Muscle of back (tissue), 11 donors: Measurements from ENCODE around the gene CALML4. TPM values are rescaled to one million over a fixed set of nuclear protein-coding genes. Genes with fewer than 3 reads are reported as not detected.
"Not testable (repeated sequence)": the region's sequence is repeated elsewhere in the genome, so short reads cannot be mapped to it uniquely, and the experiment has no call there.

Source experiments
- DNase-seq, 3 donors: peaks; one replicate each; pipeline versions ENCODE4 v3.0.0 to v3.0.0-alpha.2; 2013
- polyA plus RNA-seq, 10 donors: library from polyadenylated mRNA; unstranded; fragments of 120-200 nt; gene quantifications; one replicate each; pipeline ENCODE4 v1.2.1, GENCODE V29; 2013; ENCODE audit not compliant: insufficient read length in 10 of 10

The CALML4 gene
- polyA plus RNA-seq, 10 donors: 6.0 to 9.3 (median 7.3) TPM

DNA sequence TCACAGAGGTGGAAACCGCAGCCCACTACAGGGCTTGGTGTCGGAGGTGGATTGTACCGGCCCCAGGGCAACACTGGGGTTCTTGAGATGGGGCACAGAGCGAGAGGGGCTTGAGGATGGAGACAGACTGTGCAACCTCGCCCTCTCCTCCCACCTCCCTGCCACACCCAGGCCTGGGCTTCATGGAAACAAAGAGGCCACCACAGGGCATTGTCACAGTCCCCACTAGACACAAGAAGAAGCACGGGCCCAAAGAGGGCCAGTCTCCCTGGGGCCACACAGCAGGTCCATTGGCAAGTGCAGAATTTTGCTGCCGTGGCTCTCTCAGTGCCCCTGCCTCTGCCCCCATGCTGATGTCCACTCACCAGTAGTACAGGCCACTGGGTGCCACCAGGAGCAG is 4.1 kb upstream of the CALML4 start:
- no peak for DNase-seq

DNA sequence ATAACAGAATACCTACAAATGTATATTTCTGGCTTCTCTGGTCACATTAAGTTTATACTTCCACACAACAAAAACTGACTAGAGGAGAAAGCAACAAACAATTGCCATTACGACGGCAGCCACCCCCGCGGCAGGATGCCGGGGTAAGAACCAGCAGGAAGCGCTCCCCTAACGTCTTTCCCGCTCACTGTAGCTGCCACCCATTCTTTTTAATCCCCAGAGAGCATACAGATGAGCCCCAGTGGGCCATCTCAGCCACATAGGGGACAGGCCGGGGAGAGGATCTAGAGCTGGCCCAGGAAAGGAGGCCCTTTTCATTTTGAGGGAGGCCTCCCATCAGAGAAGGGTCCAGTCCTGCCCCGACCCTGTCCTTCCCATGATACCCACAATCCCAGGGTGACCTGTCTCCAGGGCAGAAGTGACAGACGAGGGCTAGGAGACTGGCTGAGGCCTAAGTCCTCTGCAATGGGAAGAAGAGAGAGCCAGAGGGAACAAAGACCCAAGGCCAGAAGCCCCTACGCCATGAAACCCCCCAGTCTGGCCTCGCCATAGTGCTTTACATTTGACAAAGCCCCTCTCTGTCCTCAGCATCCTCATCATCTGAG is 3.6 kb upstream of the CALML4 start:
- DNase-seq: no peak

DNA sequence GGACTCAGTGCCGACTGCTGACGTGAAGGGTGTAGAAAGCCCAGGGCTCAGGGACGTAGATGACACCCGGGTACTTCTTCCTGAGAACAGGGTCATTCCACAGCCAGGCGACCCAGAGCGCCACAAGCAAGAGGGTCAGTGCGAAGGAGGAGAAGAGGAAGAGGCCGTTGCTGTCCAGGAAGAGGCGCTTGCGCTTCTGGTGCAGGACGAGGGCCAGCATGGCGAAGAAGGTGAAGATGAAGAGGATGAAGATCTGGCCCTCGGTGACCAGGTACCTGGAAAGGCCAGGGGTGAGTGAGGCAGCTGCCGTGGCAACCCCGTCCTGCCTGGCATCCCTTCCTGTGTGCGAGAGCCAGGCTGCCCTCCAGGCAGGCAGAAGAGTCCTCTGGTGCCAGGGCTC is 3.0 kb upstream of the CALML4 start:
- DNase-seq: no peak

DNA sequence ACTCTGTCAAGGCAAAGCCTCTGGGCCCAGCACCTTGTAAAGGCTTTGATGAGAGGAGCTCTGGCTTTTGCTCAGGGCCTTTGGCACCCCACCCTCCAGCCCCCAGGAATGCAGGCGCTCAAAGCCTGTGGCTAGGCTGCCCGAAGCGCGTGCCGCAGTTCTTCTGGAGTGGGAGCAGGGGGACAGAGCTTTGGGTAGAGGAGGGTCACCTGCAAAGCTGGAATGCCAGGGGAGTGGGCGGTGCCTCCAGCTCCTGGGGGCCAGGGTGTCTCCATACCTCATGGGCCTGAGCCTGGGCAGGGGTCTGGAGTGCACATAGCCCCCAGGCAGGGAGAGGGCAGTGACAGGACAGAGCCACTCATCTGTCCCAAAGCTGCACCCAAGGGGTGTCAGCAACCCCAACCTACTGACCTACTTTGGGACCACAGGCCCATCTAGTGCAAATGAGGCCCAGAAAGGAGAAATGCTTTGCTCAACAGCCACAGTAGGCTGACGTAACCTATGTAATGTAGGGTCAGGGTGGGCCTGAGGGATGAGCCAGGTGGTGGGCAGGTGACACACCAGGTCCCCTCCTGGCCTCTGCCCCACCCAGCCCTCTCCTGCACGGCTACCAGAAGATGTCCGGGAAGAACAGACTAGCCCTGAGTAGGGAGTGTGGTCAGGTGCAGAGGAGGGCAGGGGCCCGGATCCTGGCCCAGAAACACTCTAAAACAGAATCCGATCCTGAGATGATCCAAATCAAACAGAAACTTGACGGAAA is 2.2 kb upstream of the CALML4 start:
- no peak for DNase-seq

DNA sequence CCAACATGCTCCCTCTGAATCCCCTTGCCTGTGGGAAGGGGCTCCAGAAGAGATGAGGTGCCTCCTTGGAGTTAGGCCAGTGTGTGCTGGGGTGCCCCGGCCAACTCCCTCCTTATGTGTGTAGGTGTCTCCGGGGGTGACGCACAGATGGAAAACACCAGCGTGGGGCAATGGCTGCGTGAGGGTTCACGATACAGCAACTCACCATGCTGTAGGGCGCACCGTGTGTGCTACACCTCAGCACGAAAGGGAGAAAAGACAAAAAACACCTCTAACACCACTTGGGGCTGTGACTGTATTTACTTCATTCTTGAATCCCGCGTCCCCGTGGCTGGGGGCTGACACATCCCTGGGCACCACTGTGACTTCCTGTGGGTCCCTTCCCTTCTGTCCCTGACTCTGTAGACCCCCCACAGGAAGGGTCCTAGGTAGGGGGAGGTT is 1.6 kb upstream of the CALML4 start:
- no peak for DNase-seq

DNA sequence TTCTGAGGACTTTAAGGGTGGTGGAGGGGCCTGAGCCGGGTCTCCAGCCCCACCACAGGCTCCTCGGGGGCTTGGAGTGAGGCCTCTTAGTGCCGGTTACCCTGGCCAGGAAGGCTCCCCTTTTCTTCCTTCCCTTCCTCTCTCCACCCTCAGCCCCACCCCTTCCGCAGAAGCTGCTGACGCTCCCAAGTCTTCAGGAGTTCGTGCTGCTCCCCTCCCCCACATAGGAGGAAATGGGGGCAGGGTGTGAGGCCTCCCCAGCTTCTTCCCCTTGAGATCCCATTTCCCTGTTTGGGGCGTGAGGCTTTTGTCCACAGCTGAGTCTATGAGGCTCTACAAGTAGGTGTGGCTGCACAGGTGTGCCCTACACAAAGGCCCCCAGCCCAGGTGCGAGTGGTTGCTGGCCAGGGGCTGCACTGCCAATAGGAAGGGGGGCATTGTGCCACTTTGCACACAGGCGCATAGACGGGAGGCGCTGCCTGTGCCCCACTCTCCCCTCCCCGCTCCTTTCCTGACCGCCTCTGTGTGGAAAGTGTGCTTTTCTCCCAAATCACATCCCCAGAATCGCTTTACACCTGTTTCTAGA is 915 bp upstream of the CALML4 start:
- DNase-seq: peak in 2 of 3 donors; percentile 40 to 68

DNA sequence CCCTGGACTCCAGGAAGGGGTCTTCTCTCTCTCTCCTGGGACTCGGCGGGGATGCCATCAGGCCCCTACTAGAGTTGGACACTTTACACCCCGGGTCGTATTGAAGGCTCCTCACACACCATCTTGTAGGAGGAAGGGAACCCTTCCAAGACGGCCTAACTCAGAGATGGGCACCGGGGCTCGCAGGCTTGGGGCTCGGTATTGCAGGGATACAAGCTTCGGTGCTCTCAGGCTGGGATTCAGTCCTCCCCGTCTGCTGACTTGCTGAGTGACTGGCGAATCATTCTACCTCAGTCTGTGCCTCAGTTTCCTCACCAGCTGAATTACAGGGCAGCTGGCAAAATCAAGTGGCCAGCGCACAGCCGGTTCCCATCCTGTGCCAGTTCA is 419 bp upstream of the CALML4 start:
- no peak for DNase-seq

DNA sequence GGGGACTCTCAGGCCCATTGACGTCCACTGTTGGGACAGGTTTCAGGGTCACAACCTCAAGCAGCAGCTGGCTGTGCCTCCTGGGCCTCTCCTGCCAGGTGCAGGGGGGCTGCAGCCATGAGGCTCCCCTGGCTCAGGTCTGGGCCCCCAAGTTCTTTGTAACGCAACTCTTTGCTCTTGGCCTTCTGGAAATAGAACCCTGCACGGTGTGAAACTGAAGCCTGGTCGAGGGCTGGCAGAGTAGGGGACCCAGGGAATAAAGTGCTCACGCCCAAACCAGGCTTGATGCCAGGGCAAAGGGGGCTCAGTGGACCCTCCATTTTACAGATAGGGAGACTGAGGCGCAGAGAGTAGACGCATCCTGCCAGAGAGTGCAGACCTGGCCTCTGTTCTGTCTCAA is 771 bp downstream of the CALML4 start:
- peak in 1 of 3 donors; percentile 7 for DNase-seq

DNA sequence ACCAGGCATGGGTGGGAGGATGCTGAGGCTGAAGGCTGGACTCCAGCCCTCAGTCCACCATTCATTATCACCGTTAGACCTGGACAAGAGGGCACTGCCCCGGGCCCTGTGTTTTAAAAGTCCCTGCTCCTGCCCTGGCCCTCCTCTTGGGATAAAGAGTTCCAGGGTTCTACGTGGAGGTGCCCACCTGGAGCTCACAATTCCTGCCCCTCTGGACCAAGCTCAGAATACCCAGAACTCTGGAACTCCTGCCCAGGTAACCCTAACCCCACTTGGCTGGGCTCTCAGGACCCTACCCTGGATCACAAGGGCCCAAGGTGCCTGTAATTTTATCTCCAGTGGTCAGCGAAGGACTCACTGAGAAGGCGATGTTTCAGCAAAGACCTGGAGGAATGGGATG is 1.2 kb downstream of the CALML4 start:
- no peak for DNase-seq

DNA sequence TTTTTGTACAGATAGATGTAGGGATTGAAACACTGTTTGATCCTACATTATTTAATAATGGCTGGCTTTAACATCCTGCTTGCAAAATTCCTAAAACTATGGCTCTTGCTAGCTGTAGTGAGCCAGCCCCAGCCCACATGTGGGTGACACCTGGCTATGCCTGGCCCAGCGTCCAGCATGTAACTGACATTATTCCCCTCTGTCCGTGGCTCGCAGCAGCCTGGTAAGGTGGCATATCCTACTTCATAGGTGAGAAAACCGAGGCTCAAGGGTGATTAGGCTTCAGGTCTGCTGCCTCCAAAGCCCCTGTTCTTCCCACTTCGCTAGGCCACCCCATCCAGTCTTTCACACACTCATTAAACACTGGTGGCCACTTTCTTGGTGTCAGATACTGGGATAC is 1.6 kb downstream of the CALML4 start:
- DNase-seq: no peak

DNA sequence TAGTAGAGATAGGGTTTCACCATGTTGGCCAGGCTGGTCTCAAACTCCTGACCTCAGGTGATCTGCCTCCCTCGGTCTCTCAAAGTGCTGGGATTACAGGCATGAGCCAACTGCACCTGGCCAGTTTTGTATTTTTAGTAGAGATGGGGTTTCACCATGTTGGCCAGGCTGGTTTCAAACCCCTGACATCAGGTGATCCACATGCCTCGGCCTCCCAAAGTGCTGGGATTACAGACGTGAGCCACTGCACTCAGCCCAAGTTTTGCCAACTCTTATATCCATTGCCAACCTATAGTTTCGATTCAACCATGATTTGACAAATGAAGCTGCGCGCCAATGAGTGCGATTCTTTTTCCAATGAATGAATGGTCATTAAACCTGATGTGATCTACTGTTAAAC is 2.1 kb downstream of the CALML4 start:
- DNase-seq: not testable (repeated sequence)

DNA sequence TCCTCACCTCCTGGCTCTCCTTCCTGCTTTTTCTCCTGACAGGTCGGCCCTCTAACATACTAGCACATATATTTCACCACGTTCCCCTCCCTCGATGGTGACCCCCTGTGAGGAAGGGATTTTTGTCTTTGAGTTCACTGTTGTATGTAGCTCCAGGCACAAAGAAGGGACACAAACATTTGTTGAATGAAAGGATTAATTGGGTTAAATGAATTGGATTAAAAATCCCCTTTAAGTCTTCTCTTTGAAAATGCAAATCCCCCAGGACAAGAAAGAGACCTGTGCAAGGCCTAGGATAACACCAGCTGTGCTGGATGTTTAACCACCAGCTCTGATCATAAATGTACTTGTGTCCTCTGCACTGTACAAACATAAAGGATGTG is 3.3 kb downstream of the CALML4 start:
- no peak for DNase-seq

DNA sequence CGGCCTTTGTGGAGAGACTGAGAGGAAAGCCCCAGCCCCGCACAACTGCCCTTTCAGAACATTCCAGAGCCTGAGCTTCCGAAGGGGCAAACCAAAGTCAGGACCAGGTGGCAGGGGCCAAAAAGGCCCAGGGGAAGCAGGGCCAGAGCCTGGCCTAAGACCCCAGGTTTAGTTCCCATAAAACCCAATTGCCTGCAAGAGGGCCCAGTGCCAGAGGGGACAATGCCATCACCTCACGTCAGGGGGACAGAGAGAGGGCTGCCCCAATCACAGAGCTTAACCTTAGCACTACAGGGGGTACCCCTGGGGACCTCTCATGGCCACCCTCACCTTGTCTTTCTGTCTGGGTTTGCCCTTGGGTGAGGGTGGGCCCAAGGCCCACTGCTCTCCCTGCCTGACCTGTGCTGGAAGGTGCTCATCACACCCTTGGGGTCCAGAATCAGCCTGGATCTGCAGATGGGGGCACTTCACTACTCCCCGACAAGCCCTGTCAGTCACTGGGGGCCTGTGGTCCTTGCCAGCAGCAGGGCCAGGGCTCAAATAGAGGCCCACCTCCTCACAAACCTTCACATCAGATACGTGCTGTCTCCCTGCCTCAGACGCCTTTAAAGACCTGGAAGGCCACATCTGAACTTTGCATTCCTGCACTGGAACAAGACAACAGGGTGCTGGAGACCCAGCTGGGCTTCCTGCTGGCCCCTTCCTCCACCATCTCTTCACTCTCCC is 3.8 kb downstream of the CALML4 start:
- no peak for DNase-seq

DNA sequence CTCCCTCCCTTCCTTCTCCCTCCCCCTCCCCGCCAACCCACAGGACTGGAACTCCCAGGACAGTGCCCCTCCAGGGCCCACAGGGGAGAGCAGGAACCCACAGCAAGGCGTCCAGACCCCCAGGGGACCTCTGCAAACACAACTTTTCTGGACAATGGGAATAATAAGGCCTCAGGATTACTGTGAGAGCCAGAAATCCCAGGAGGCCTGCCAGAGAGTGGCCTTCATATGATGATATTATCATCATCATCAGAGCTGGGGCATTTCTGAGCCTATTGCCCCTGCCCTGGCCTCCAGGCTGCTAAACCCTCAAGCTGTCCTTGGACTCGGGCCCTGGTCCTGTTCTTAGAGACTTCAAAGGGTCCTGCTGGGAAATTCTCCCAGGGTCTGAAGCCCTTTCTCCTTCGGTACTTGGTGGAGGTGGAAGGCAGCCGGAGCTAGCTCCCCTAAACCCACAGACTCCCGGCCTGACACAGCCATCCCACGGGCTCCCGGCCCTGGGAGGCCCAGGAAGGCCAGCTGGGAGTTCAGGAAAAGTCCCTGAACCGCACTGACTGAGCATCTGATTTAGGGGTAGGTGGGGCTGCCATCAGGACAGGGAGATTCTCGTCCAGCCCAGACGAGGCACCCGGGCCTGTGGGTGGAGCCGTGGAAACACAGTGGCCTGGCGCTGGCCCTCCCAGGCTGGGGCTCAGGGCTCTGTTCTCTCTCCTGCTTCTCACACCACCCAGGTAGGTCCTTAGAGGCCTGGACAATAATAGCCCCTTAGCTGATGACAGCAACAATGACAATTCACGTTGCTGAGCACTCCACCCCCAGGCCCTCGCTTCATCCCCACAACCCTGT is 4.9 kb downstream of the CALML4 start:
- no peak for DNase-seq

DNA sequence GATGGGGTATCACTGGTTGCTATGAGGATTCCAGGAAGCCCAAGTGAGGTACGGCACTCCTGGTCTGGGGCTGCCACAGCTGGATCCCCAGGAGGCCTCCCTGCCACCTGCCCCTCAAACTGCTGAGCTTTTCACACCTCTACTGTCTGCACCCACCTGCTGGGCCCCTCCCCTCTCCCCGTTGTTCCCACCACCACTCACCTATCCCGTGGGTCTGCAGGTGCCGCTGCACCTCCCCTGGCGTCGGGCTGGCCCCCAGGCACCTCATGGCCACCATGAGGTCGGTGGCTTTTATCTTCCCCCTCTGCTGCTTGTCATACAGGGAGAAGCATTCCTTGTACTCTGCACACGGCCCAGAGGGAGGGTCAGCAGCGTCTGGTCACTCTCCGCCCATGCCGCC is 5.8 kb downstream of the CALML4 start:
- no peak for DNase-seq

DNA sequence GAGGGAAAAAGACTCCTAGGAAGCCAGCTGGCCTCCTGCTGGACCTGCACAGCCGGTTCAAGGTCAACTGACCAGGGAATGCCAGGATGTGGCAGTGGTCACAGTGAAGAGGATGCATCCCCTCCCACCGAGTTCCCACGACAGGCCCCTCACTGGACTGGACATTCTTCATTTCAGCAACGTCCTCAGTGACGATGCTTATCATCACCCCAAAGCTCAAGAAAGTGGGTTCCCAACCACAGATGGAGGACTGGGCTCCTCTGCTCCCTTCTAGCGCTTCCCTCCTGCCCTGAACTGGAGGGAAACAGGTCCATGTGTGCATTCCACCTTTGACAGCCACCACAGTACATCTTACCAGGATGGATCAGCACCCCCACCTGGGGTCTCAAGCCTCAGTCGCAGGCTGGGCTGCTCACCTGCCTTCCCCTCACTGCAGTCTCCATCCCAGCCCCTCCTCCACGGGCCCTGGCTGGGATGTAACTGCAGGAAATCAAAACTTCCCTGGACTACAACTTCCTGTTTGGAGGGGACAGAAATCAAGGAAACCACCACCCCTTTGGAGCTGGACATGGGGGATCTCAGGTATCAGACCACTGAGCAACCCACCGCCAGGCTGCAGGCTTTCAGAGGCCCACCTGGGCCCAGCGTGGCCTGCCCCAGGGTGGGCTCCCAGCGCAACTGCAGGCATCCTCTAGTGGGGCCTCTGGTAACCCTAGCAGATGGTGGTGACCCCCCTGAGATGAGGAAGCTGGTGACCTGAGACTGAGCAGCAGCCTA is 7.3 kb downstream of the CALML4 start:
- DNase-seq: no peak

DNA sequence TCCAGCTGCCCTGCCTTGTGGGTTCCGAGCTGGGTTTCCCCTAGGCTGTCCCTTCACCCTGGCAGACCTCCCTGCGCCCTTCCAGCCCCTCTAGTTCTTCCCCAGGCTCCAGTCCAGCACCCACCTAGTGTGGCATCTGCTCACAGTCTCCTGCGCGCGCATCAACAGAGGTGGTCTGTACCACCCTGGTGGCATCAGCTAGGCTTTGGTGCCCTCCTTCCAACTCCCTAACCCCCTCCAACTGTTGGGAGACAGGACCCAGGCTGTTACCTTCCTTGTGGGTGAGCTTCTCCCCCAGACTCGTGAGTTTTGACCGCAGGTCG is 8.0 kb downstream of the CALML4 start:
- no peak for DNase-seq

DNA sequence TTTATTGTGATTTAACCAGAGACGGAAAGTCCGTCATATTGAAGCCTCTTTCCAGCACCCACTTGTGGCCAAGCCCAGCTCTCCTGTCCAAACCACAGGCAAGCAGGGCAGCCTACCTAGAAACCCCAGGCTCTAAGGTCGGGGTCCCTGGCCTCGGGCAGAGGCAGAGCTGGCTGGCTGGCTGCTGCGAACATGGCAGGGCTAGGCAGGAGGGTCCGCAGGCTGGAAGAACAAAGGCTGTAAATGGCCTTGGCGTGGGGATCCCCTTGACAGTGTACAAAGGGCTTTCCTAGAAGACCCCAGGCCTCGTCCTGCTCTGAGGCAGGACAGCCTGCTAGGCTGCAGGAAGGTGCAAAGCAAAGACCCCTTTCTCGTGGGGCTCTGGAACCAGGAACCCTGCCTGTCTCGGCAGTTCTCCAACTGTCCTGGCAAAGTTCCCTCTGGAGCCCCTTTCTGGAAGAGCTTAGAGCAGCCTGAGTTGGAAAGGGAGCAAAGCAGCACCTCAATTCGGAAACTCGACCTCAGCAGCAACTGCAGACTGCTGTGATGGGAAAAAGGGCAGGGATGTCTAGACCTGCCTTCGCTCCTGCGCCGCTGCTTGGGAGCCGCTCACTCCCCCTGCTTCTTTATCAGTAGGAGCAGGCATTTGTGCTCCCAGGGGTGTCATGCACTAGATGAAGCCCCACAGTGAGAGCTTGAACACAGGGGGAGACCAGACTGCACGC is 8.5 kb downstream of the CALML4 start:
- no peak for DNase-seq

DNA sequence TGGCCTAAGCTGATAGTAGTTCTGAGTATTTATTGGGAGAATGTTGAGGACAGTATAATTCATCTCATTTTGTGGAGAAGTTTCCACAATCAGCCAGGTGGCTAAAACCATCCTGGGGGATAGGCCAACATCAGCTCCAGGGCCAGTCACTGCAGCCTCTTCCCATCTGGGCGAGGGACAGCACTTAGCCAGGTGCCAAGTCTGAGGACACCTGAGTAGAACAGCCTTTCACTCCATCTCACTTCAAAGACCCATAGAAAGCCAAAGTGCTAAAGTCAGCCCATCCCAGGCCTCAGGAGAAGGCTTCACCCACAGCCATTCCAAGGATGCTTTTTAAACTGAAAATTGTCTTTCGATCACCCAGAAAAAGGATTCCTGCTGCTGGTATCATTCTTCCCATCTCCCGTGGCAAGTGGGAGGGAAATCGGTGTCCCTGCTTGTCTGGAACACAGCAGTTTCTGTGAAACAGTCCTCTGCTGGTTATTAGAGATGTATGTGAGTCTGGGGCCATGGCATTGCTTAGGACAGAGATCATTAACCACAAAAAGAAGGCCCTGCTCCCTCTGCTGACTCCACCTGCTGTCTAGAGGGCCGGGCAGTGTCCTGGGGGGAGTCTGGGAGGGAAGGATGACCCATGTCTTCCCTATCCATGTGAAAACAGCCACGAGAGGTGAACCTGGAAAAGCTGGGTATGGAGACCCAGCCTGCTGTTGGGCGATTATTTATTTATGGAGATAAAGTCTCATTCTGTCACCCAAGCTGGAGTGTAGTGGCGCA is 9.6 kb downstream of the CALML4 start:
- no peak for DNase-seq
